A549 (cell line): ENCODE results near the gene ANO4. TPM values are rescaled to one million over a fixed set of nuclear protein-coding genes. Genes with fewer than 3 reads are reported as not detected.

Experiments
- ATAC-seq, 2 experiments: fragments of 200-7000 bp in 1 of 2; fragments of >200 bp in 1 of 2; cut with Nextera tagmentation in 1 of 2; cut with Tn5 transposase in 1 of 2; 3 replicates each; pipeline versions ENCODE4 v1.8.0 to v1.9.1; 2018 to 2020; ENCODE audit warnings: mild to moderate bottlenecking in 1 of 2, moderate library complexity in 1 of 2
- CTCF ChIA-PET: fragments of 300-600 bp; sonication (Branson Sonifier 250); formaldehyde crosslinking; extraction: SDS; loops from one replicate; lab custom pipeline; 2021; ENCODE audit warnings: antibody characterized with exemption, inconsistent platforms; lab: Yijun Ruan, JAX
- POLR2A ChIA-PET: fragments of 350-600 bp; formaldehyde crosslinking; extraction: SDS; loops from one replicate; lab custom pipeline; 2021; ENCODE audit warnings: antibody characterized with exemption, inconsistent platforms; lab: Yijun Ruan, JAX
- DNase-seq, 2 experiments: peaks; one replicate each; pipeline versions ENCODE4 v3.0.0 to v3.0.0-alpha.2; 2011 to 2016; ENCODE audit warnings: low read depth in 1 of 2, low spot score in 1 of 2
- FAIRE-seq: peaks from 2 replicates; lab custom pipeline; 2011; peaks lifted over from hg19 to GRCh38; lab: Jason Lieb, UNC
- H3K27ac ChIP-seq, 2 experiments: fragments of >200 bp; sonication (Bioruptor Twin); formaldehyde crosslinking; 3 replicates each; pipeline ENCODE4 v1.5.1; 2016 to 2017
- H3K4me1 ChIP-seq: fragments of >200 bp; sonication (Bioruptor Twin); formaldehyde crosslinking; 3 replicates; pipeline ENCODE4 v1.6.1; 2016
- H3K4me2 ChIP-seq: fragments of >200 bp; sonication (Bioruptor Twin); formaldehyde crosslinking; 3 replicates; pipeline ENCODE4 v1.6.1; 2016
- H3K4me3 ChIP-seq: fragments of >200 bp; sonication (Bioruptor Twin); formaldehyde crosslinking; 3 replicates; pipeline ENCODE4 v1.5.1; 2016
- H3K9me3 ChIP-seq: fragments of >200 bp; sonication (Bioruptor Twin); formaldehyde crosslinking; 3 replicates; pipeline ENCODE4 v1.6.1; 2016
- ATOH8 ChIP-seq: fragments of 250-450 bp; sonication (Bioruptor Pico); IDR thresholded peaks from 2 replicates; pipeline ENCODE4 v1.5.0; 2020; ENCODE audit warnings: low read depth, mild to moderate bottlenecking, moderate library complexity
- BCL3 ChIP-seq: fragments of >200 bp; sonication (Bioruptor Twin); formaldehyde crosslinking; IDR thresholded peaks from 3 replicates; pipeline ENCODE4 v1.6.1; 2016
- ELK1 ChIP-seq: fragments of 150-350 bp; IDR thresholded peaks from 2 replicates; pipeline ENCODE4 v1.6.1; 2014; ENCODE audit warnings: low read depth, mild to moderate bottlenecking, low read length
- EP300 ChIP-seq, 2 experiments: fragments of >200 bp; sonication (Bioruptor Twin); formaldehyde crosslinking; IDR thresholded peaks; 2 replicates in 1 of 2; 3 replicates in 1 of 2; pipeline ENCODE4 v1.6.1; 2016 to 2017
- ESRRA ChIP-seq: fragments of 150-350 bp; IDR thresholded peaks from 2 replicates; pipeline ENCODE4 v1.6.1; 2014; ENCODE audit warnings: mild to moderate bottlenecking, low read length, borderline replicate concordance
- FOSB ChIP-seq: fragments of 250-450 bp; sonication (Bioruptor Pico); IDR thresholded peaks from 2 replicates; pipeline ENCODE4 v1.5.0; 2020; ENCODE audit warnings: mild to moderate bottlenecking, moderate library complexity
- FOSL2 ChIP-seq, 2 experiments: fragments of 450-650 bp in 1 of 2; fragments of >200 bp in 1 of 2; sonication (Bioruptor Twin) in 1 of 2; formaldehyde crosslinking; IDR thresholded peaks; 2 replicates each; pipeline versions ENCODE4 v1.5.0 to v1.6.1; 2016 to 2020; ENCODE audit warnings: mild to moderate bottlenecking in 1 of 2, moderate library complexity in 1 of 2
- HEYL ChIP-seq: fragments of 250-450 bp; sonication (Bioruptor Pico); IDR thresholded peaks from 2 replicates; pipeline ENCODE4 v1.8.0; 2021; ENCODE audit warnings: mild to moderate bottlenecking, moderate library complexity
- HOXB5 ChIP-seq: fragments of 250-450 bp; sonication (Bioruptor Pico); IDR thresholded peaks from 2 replicates; pipeline ENCODE4 v1.5.0; 2020; ENCODE audit warnings: mild to moderate bottlenecking, moderate library complexity
- KDM1A ChIP-seq: fragments of 200-600 bp; sonication (generic); IDR thresholded peaks from 2 replicates; pipeline ENCODE4 v1.6.1; 2016; ENCODE audit warnings: low read depth, mild to moderate bottlenecking
- KDM5A ChIP-seq: fragments of 200-600 bp; sonication (generic); IDR thresholded peaks from 2 replicates; pipeline ENCODE4 v1.6.1; 2016; ENCODE audit warnings: antibody characterized with exemption, mild to moderate bottlenecking
- MAFK ChIP-seq: fragments of 450-650 bp; IDR thresholded peaks from 2 replicates; pipeline ENCODE4 v1.6.1; 2014; ENCODE audit not compliant: partially characterized antibody
- MAX ChIP-seq: IDR thresholded peaks from 2 replicates; pipeline ENCODE4 v1.6.1; 2012
- MAZ ChIP-seq: fragments of 150-350 bp; IDR thresholded peaks from 2 replicates; pipeline ENCODE4 v1.6.1; 2014; ENCODE audit warnings: antibody characterized with exemption, low read depth, low read length, borderline replicate concordance
- MYC ChIP-seq: IDR thresholded peaks from 2 replicates; pipeline ENCODE4 v1.6.1; 2012; ENCODE audit warnings: mild to moderate bottlenecking, inconsistent platforms, low read length, improper control_type of control experiment, borderline replicate concordance
- NFE2L2 ChIP-seq: fragments of 150-350 bp; conservative IDR thresholded peaks from 2 replicates; pipeline ENCODE4 v1.6.1; 2014; ENCODE audit warnings: low read length
- NR3C1 ChIP-seq: fragments of >200 bp; sonication (Bioruptor Twin); formaldehyde crosslinking; IDR thresholded peaks from 3 replicates; pipeline ENCODE4 v1.6.1; 2017
- PHF8 ChIP-seq: fragments of 200-600 bp; sonication (generic); IDR thresholded peaks from 2 replicates; pipeline ENCODE4 v1.6.1; 2016; ENCODE audit warnings: low read depth, mild to moderate bottlenecking, antibody characterized with exemption, moderate library complexity, borderline replicate concordance
- POLR2A ChIP-seq: IDR thresholded peaks from 2 replicates; pipeline ENCODE4 v1.6.1; 2012; ENCODE audit warnings: mild to moderate bottlenecking, low read length
- POLR2AphosphoS2 ChIP-seq: conservative IDR thresholded peaks from 2 replicates; pipeline ENCODE4 v1.6.1; 2012; ENCODE audit warnings: low read length, improper control_type of control experiment, inconsistent platforms
- RNF2 ChIP-seq: fragments of 200-600 bp; sonication (generic); IDR thresholded peaks from 2 replicates; pipeline ENCODE4 v1.6.1; 2016; ENCODE audit warnings: low read depth, mild to moderate bottlenecking, antibody characterized with exemption, moderate library complexity, borderline replicate concordance
- TP53 ChIP-seq: fragments of 250-450 bp; sonication (Bioruptor Pico); IDR thresholded peaks from 2 replicates; pipeline ENCODE4 v1.5.0; 2021; ENCODE audit warnings: mild to moderate bottlenecking, moderate library complexity
- ZC3H11A ChIP-seq: fragments of 450-650 bp; IDR thresholded peaks from 2 replicates; pipeline ENCODE4 v1.6.1; 2014; ENCODE audit warnings: antibody characterized with exemption, mild to moderate bottlenecking
- ZFP36 ChIP-seq: fragments of 450-650 bp; IDR thresholded peaks from 2 replicates; pipeline ENCODE4 v1.6.1; 2014; ENCODE audit warnings: borderline replicate concordance; ENCODE audit not compliant: partially characterized antibody
- ZSCAN20 ChIP-seq: fragments of 250-450 bp; sonication (Bioruptor Pico); IDR thresholded peaks from 2 replicates; pipeline ENCODE4 v1.8.0; 2022; ENCODE audit warnings: mild to moderate bottlenecking, moderate library complexity
- WGBS: methylation state at CpG from one replicate; pipeline ENCODE4 v1.1.6; 2017; ENCODE audit errors: missing lambda C conversion rate; 5-methylcytosine and 5-hydroxymethylcytosine counted together
- polyA plus RNA-seq, 4 experiments: library from polyadenylated mRNA; depleted of rRNA in 3 of 4; stranded (reverse); fragments of >200 nt; fragmentation: RNase III in 1 of 4; extraction: RNeasy Plus Mini Kit Qiagen cat#74134 plus additional on column Dnase treatment in 1 of 4; gene quantifications; 2 replicates in 3 of 4; 3 replicates in 1 of 4; pipeline ENCODE4 v1.2.3, GENCODE V29; 2011 to 2017
- TF ChIP-seq, protein P1 (sequence below): fragments of >200 bp; sonication (Bioruptor Twin); formaldehyde crosslinking; IDR thresholded peaks from 3 replicates; pipeline ENCODE4 v1.5.1; 2016
- TF ChIP-seq, protein P2 (sequence below): fragments of 450-650 bp; IDR thresholded peaks from 2 replicates; pipeline ENCODE4 v1.6.1; 2014; ENCODE audit warnings: antibody characterized with exemption

Gene ANO4
- polyA plus RNA-seq, 2 of the 4 experiments (the other 2 are of a cell fraction): 0.17 TPM; not detected in 1

DNA sequence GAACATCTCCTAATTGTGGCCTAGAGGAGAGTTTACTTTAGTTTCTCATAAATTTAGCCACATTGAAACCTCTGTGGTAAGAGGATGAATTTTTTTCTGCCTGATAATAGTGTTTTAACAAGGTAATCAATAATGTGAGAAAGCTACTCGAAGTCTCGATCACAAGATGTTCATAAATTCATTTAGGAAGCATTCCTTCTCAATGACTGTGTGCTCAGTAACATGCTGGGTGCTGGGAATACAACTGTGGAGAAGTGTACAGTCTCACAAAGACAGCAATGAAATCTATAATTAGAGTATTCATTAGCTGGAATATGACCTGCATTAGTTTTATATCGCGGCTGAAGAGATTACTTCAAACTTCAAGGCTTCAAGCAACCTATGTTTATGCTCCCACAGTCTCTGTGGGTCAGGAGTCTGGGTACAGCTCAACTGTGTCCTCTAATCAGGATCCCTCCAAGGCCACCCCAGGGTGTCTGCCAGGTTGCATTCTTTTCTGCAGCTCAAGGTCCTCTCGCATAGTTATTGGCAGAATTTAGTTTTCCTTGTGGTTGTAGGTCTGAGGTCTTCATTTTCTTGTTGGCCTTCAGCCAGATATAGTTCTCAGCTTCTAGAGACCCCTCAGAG lies 167.6 kb downstream of the ANO4 start:
- no peaks in the 10 kb centered on the region for H3K4me1 ChIP-seq
- no peak overlapping the region for H3K4me2 ChIP-seq
- ChIA-PET CTCF (interaction anchor here (0.6 kb wide), 1 partner anchor 566 kb away, joined by 3 read pairs; no protein-coding TSS in a partner anchor), POLR2A (no interaction called here)
- H3K4me3 ChIP-seq: no peak overlapping the region
- ATAC-seq (no peak), DNase-seq (no peak), FAIRE-seq (no peak)
- TF ChIP-seq MAFK (no peak), NFE2L2 (no peak), ZFP36 (no peak), MAZ (no peak), FOSL2 (IDR thresholded peaks at IDR 0.05) (no peak), FOSL2 (CRISPR knock-in tag; IDR thresholded peaks at IDR 0.05) (no peak), EP300 (IDR thresholded peaks at IDR 0.05) (no peak), HOXB5 (no peak), ZSCAN20 (CRISPR knock-in tag) (no peak), RNF2 (no peak), HEYL (no peak), ELK1 (no peak), POLR2AphosphoS2 (no peak), POLR2A (no peak), TP53 (CRISPR knock-in tag) (no peak), BCL3 (no peak), FOSB (no peak)
- TF ChIP-seq, protein P1, sequence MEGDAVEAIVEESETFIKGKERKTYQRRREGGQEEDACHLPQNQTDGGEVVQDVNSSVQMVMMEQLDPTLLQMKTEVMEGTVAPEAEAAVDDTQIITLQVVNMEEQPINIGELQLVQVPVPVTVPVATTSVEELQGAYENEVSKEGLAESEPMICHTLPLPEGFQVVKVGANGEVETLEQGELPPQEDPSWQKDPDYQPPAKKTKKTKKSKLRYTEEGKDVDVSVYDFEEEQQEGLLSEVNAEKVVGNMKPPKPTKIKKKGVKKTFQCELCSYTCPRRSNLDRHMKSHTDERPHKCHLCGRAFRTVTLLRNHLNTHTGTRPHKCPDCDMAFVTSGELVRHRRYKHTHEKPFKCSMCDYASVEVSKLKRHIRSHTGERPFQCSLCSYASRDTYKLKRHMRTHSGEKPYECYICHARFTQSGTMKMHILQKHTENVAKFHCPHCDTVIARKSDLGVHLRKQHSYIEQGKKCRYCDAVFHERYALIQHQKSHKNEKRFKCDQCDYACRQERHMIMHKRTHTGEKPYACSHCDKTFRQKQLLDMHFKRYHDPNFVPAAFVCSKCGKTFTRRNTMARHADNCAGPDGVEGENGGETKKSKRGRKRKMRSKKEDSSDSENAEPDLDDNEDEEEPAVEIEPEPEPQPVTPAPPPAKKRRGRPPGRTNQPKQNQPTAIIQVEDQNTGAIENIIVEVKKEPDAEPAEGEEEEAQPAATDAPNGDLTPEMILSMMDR: no peak
- WGBS: 34% methylated on average over 5 of the region's 5 CpGs
- no peaks in the 10 kb centered on the region for H3K9me3 ChIP-seq
- H3K27ac ChIP-seq: no peak overlapping the region

- no peak for FAIRE-seq
- ChIA-PET POLR2A (no interaction called here), CTCF (no interaction called here)
- no peak overlapping the region for H3K4me3 ChIP-seq
- 2% methylated on average over 3 of the region's 3 CpGs for WGBS
- TF ChIP-seq ZC3H11A: no peak
- TF ChIP-seq ATOH8 (CRISPR knock-in tag): no peak
- no peak for TF ChIP-seq NR3C1
- TF ChIP-seq KDM5A: no peak
- TF ChIP-seq HEYL: no peak
- TF ChIP-seq POLR2AphosphoS2: no peak
- no peak for TF ChIP-seq MAFK
- no peak for TF ChIP-seq MYC
- no peak for TF ChIP-seq EP300 (IDR thresholded peaks at IDR 0.05)
- TF ChIP-seq ESRRA: no peak
- TF ChIP-seq MAX: no peak
- no peak for TF ChIP-seq MAZ
- no peak for TF ChIP-seq PHF8
- TF ChIP-seq KDM1A: no peak
- TF ChIP-seq, protein P2, sequence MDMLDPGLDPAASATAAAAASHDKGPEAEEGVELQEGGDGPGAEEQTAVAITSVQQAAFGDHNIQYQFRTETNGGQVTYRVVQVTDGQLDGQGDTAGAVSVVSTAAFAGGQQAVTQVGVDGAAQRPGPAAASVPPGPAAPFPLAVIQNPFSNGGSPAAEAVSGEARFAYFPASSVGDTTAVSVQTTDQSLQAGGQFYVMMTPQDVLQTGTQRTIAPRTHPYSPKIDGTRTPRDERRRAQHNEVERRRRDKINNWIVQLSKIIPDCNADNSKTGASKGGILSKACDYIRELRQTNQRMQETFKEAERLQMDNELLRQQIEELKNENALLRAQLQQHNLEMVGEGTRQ: no peak
- no peak for TF ChIP-seq ELK1
- TF ChIP-seq, all 56 proteins: peak for 0
- Histone ChIP-seq H3K9me3 (no peaks in the 10 kb centered on the region), H3K4me1 (no peaks in the 10 kb centered on the region), H3K4me2 (no peak overlapping the region), H3K27ac (no peak overlapping the region)
- no peak for ATAC-seq
- no peak for DNase-seq
Observed at GRCh38 chr12:100963381-100963780, 168.8 kb downstream of the ANO4 start.
